Gastroesophageal sphincter (tissue), 4 donors: ENCODE results near the gene STEAP3. TPM values are rescaled to one million over a fixed set of nuclear protein-coding genes. Genes with fewer than 3 reads are reported as not detected.

Source experiments
- ATAC-seq: fragments of 150-250 bp; one replicate; pipeline ENCODE4 v1.9.1; 2016; ENCODE audit warnings: mild to moderate bottlenecking, moderate library complexity
- H3K27ac ChIP-seq, 4 donors: fragments of 200-600 bp; sonication (generic) in 3 of 4; 1 replicate in 3 of 4; 2 replicates in 1 of 4; pipeline ENCODE4 v1.5.1; 2016 to 2019
- H3K27me3 ChIP-seq: fragments of 200-600 bp; sonication (generic); one replicate; pipeline ENCODE4 v1.5.1; 2019
- H3K36me3 ChIP-seq, 2 donors: fragments of 200-600 bp; sonication (generic); one replicate each; pipeline ENCODE4 v1.5.1; 2019; ENCODE audit warnings: control low read depth in 1 of 2
- H3K4me1 ChIP-seq, 3 donors: fragments of 200-600 bp; sonication (generic); 1 replicate in 2 of 3; 2 replicates in 1 of 3; pipeline ENCODE4 v1.5.1; 2016 to 2019; ENCODE audit warnings: control low read depth in 2 of 3
- H3K4me3 ChIP-seq, 2 donors: fragments of 200-600 bp; sonication (generic); one replicate each; pipeline ENCODE4 v1.5.1; 2019; ENCODE audit warnings: mild to moderate bottlenecking in 1 of 2, moderate library complexity in 1 of 2
- H3K9me3 ChIP-seq, 3 donors: fragments of 200-600 bp; sonication (generic); one replicate each; pipeline ENCODE4 v1.5.1; 2017 to 2019; ENCODE audit warnings: control low read depth in 2 of 3
- CTCF ChIP-seq, 4 experiments: fragments of 200-600 bp in 2 of 4; fragments of 450-650 bp in 2 of 4; sonication (generic) in 1 of 4; IDR thresholded peaks; one replicate each; pipeline ENCODE4 v1.5.1; 2017 to 2019; ENCODE audit warnings: antibody characterized with exemption in 4 of 4, mild to moderate bottlenecking in 2 of 4, moderate library complexity in 2 of 4
- EP300 ChIP-seq: sonication (generic); formaldehyde crosslinking; IDR thresholded peaks from one replicate; pipeline ENCODE4 v1.6.1; 2017; ENCODE audit warnings: antibody characterized with exemption, mild to moderate bottlenecking
- POLR2A ChIP-seq, 2 donors: fragments of 450-650 bp; IDR thresholded peaks; one replicate each; pipeline ENCODE4 v1.6.1; 2017; ENCODE audit warnings: antibody characterized with exemption in 2 of 2, mild to moderate bottlenecking in 2 of 2, moderate library complexity in 1 of 2
- POLR2AphosphoS5 ChIP-seq: sonication (generic); formaldehyde crosslinking; IDR thresholded peaks from one replicate; pipeline ENCODE4 v1.6.1; 2017; ENCODE audit warnings: antibody characterized with exemption
- WGBS, 2 donors: methylation state at CpG; one replicate each; pipeline ENCODE4 v1.1.5; 2018; ENCODE audit warnings: low coverage in 1 of 2; 5-methylcytosine and 5-hydroxymethylcytosine counted together
- total RNA-seq, 4 donors: library from RNA; depleted of rRNA; stranded (reverse); fragments of >200 nt; gene quantifications; one replicate each; pipeline ENCODE4 v1.1.0, GENCODE V29; 2016

STEAP3 gene
- total RNA-seq, 4 donors from 2014 or later = 2.0 to 10.6 (median 4.6) TPM

GRCh38 chr2:119250718-119251290 lies 27.2 kb downstream of the STEAP3 start:
- H3K27me3 ChIP-seq = no peaks in the 10 kb centered on the region
- H3K36me3 ChIP-seq = peaks cover 0 to 41% of the 10 kb centered on the region in 2 donors
- ATAC-seq = no peak
- H3K27ac ChIP-seq = no peak overlapping the region
- peaks cover 0 to 11% (median 0%) of the 10 kb centered on the region in 3 donors for H3K4me1 ChIP-seq
- H3K9me3 ChIP-seq = peaks cover 0 to 8% (median 0%) of the 10 kb centered on the region in 3 donors
- 80 to 100% methylated on average over 1 to 3 of the region's 10 CpGs for WGBS, 2 donors
- no peak overlapping the region for H3K4me3 ChIP-seq
- TF ChIP-seq POLR2A (IDR thresholded peaks at IDR 0.05) (no peak), POLR2AphosphoS5 (no peak), EP300 (no peak), CTCF (IDR thresholded peaks at IDR 0.05) (no peak)

GRCh38 chr2:119251652-119252051 lies 28.0 kb downstream of the STEAP3 start:
- ATAC-seq = no peak
- H3K4me1 ChIP-seq = peaks cover 0 to 11% (median 0%) of the 10 kb centered on the region in 3 donors
- no peak overlapping the region for H3K27ac ChIP-seq
- H3K9me3 ChIP-seq = no peaks in the 10 kb centered on the region
- TF ChIP-seq POLR2AphosphoS5 (no peak), CTCF (IDR thresholded peaks at IDR 0.05) (no peak), POLR2A (IDR thresholded peaks at IDR 0.05) (no peak), EP300 (no peak)
- 92 to 93% methylated on average over 5 of the region's 5 CpGs for WGBS, 2 donors
- no peaks in the 10 kb centered on the region for H3K27me3 ChIP-seq
- no peak overlapping the region for H3K4me3 ChIP-seq
- peaks cover 0 to 33% of the 10 kb centered on the region in 2 donors for H3K36me3 ChIP-seq

GRCh38 chr2:119252186-119253113 lies 28.8 kb downstream of the STEAP3 start:
- Histone ChIP-seq H3K36me3 (peaks cover 0 to 28% of the 10 kb centered on the region in 2 donors), H3K27me3 (no peaks in the 10 kb centered on the region), H3K4me3 (no peak overlapping the region), H3K27ac (no peak overlapping the region), H3K9me3 (no peaks in the 10 kb centered on the region), H3K4me1 (peaks cover 0 to 11% (median 0%) of the 10 kb centered on the region in 3 donors)
- no peak for ATAC-seq
- no peak for TF ChIP-seq CTCF (IDR thresholded peaks at IDR 0.05)
- TF ChIP-seq POLR2AphosphoS5 = peak; percentile 47
- no peak for TF ChIP-seq POLR2A (IDR thresholded peaks at IDR 0.05)
- WGBS, 2 donors = 50 to 53% methylated on average over 8 of the region's 12 CpGs

- H3K4me1 ChIP-seq = peaks cover 0 to 11% (median 0%) of the 10 kb centered on the region in 3 donors
- TF ChIP-seq EP300 (no peak), POLR2A (IDR thresholded peaks at IDR 0.05) (no peak), POLR2AphosphoS5 (no peak), CTCF (IDR thresholded peaks at IDR 0.05) (no peak)
- no peaks in the 10 kb centered on the region for H3K9me3 ChIP-seq
- no peak overlapping the region for H3K27ac ChIP-seq
- H3K36me3 ChIP-seq = peaks cover 0 to 22% of the 10 kb centered on the region in 2 donors
- no peak for ATAC-seq
- H3K27me3 ChIP-seq = no peaks in the 10 kb centered on the region
- WGBS, 2 donors = 24 to 45% methylated on average over 1 to 2 of the region's 2 CpGs
- H3K4me3 ChIP-seq = no peak overlapping the region
These were observed 29.6 kb downstream of the STEAP3 start for GRCh38 chr2:119253114-119253702.
